ENCODE measurements around the gene COL5A1.

GRCh38 chr9:134850611-134851010, 209.0 kb downstream of the COL5A1 start:
- TF ChIP-seq CTCF (IDR thresholded peaks at IDR 0.05) = no peak
- no peak for TF ChIP-seq POLR2A (IDR thresholded peaks at IDR 0.05)
